WERI-Rb-1 (cell line): ENCODE measurements around the gene TNFRSF12A.
A peak's percentile ranks its signal among the peaks of the same experiment; 100 is the strongest.
"Not testable (repeated sequence)": the region's sequence is repeated elsewhere in the genome, so short reads cannot be mapped to it uniquely, and the experiment has no call there.

Experiments
- DNase-seq: peaks from one replicate; pipeline ENCODE4 v3.0.0-alpha.2; 2020
- H3K27ac ChIP-seq: fragments of 250-450 bp; sonication (Bioruptor Pico); 2 replicates; pipeline ENCODE4 v1.5.1; 2020; ENCODE audit warnings: mild to moderate bottlenecking, moderate library complexity
- H3K27me3 ChIP-seq: fragments of 250-450 bp; sonication (Bioruptor Pico); 2 replicates; pipeline ENCODE4 v1.5.1; 2021; ENCODE audit warnings: mild to moderate bottlenecking, low read depth, moderate library complexity; ENCODE audit not compliant: insufficient read depth, severe bottlenecking
- H3K36me3 ChIP-seq: fragments of 250-450 bp; sonication (Bioruptor Pico); 2 replicates; pipeline ENCODE4 v1.5.1; 2020; ENCODE audit warnings: mild to moderate bottlenecking, moderate library complexity
- H3K4me3 ChIP-seq: 2 replicates; pipeline ENCODE4 v1.5.1; 2011; ENCODE audit warnings: low read depth, mild to moderate bottlenecking, control low read depth, low read length
- H3K9me3 ChIP-seq: fragments of 250-450 bp; sonication (Bioruptor Pico); 2 replicates; pipeline ENCODE4 v1.5.1; 2021; ENCODE audit warnings: mild to moderate bottlenecking, moderate library complexity; ENCODE audit not compliant: severe bottlenecking
- TF ChIP-seq, protein P1 (sequence below): IDR thresholded peaks from 2 replicates; pipeline ENCODE4 v1.5.1; 2011; ENCODE audit warnings: low read depth, mild to moderate bottlenecking, control low read depth, inconsistent platforms, low read length

Gene TNFRSF12A

DNA sequence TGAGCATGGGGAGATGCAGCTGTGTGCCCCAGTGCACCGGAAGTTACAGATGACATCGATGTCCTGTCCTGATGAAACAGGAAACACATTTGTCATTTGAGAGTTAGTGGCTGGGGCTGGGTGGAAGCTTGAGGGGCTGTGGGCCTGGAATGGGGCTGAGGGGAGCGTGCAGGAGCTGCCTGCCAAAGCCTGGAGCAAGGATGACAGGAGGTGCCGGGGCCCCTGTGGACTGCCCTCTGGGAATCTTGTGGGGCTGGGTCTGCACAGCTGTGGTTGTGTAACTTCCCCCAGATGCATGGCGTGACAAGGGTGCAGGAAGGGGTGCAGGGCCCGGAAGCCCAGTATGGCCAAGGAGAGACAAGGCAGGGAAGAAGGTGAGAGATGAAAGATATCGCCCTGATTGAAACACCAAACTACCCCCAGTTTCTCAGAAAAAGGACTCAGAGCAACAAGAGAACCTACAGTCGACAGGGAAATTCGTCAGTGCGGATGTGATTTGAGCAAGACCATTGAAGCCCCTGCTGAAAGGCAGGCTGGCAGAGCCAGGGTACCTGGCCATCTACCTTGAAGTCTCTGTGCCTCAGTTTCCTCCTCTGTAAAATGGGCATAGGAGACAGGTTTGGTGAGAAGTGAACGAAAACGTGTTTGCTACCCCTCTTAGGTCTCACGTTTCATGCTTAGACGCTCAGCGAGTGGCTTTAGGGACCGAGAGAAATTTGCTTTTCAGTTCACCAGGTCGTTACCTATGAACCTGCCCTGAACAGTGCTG lies 35.0 kb downstream of the TNFRSF12A start:
- TF ChIP-seq, protein P1, sequence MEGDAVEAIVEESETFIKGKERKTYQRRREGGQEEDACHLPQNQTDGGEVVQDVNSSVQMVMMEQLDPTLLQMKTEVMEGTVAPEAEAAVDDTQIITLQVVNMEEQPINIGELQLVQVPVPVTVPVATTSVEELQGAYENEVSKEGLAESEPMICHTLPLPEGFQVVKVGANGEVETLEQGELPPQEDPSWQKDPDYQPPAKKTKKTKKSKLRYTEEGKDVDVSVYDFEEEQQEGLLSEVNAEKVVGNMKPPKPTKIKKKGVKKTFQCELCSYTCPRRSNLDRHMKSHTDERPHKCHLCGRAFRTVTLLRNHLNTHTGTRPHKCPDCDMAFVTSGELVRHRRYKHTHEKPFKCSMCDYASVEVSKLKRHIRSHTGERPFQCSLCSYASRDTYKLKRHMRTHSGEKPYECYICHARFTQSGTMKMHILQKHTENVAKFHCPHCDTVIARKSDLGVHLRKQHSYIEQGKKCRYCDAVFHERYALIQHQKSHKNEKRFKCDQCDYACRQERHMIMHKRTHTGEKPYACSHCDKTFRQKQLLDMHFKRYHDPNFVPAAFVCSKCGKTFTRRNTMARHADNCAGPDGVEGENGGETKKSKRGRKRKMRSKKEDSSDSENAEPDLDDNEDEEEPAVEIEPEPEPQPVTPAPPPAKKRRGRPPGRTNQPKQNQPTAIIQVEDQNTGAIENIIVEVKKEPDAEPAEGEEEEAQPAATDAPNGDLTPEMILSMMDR = no peak

DNA sequence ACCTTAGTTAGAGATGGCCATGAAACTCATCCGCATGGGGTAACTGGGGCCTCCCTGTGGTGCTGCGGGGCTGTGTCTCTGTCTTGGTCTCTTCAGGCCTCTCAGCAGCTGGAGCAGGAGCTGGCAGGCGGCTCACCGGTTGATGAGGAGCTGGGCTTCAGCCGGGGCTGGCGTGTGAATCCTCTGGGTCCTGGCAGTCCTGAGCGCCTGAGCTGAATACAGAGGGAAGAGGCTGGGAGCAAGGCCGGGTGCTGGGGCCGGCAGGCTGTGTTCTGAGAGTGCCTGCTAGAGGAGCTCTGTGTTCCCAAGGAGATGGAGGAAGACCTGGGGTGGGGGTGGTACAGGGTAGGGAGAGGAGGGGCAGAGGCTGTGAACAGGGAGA lies 35.6 kb downstream of the TNFRSF12A start:
- H3K9me3 ChIP-seq, DNase-seq, H3K27ac ChIP-seq, H3K27me3 ChIP-seq, H3K4me3 ChIP-seq, H3K36me3 ChIP-seq: not testable (repeated sequence)

More for the DNA sequence above, 35.0 kb downstream of the TNFRSF12A start:
- Histone ChIP-seq H3K27me3 (no peaks in the 10 kb centered on the region), H3K9me3 (no peaks in the 10 kb centered on the region), H3K4me3 (no peak overlapping the region), H3K27ac (no peak overlapping the region), H3K36me3 (no peaks in the 10 kb centered on the region)
- no peak for DNase-seq

DNA sequence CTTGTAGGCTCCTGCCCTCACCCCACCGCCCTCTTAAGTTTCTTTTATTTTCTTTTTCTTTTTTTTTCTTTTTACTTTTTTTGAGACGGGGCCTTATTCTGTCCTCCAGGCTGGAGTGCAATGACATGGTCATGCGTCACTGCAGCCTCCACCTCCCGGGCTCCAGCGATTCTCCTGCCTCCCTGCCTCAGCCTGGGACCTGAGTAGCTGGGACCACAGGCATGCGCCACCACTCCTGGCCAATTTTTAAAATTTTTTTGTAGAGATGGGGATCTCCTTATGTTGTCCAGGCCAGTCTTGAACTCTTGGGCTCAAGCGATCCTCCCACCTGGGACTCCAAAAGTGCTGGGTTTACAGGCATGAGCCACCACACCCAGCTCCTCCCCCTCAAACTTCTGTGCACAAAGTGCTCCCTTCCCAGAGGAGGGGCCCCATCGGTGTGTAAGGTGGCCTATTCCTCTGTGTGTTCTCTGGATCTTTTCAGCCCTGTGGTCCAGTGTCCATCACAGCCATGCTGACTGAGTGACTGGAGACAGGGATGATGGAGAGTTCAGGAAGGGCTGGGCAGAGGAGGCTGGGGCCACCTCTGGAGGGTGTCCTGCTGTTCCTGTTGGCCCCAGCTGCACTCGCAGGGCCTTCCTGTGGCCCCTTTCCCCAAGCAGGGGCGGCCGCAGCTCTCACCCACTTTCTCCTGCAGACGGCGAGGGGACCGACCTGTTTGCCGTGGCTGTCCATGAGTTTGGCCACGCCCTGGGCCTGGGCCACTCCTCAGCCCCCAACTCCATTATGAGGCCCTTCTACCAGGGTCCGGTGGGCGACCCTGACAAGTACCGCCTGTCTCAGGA lies 36.4 kb downstream of the TNFRSF12A start:
- Histone ChIP-seq H3K9me3 (no peaks in the 10 kb centered on the region), H3K36me3 (no peaks in the 10 kb centered on the region), H3K27me3 (no peaks in the 10 kb centered on the region), H3K27ac (no peak overlapping the region), H3K4me3 (no peak overlapping the region)
- DNase-seq = no peak
- TF ChIP-seq, protein P1 = no peak

DNA sequence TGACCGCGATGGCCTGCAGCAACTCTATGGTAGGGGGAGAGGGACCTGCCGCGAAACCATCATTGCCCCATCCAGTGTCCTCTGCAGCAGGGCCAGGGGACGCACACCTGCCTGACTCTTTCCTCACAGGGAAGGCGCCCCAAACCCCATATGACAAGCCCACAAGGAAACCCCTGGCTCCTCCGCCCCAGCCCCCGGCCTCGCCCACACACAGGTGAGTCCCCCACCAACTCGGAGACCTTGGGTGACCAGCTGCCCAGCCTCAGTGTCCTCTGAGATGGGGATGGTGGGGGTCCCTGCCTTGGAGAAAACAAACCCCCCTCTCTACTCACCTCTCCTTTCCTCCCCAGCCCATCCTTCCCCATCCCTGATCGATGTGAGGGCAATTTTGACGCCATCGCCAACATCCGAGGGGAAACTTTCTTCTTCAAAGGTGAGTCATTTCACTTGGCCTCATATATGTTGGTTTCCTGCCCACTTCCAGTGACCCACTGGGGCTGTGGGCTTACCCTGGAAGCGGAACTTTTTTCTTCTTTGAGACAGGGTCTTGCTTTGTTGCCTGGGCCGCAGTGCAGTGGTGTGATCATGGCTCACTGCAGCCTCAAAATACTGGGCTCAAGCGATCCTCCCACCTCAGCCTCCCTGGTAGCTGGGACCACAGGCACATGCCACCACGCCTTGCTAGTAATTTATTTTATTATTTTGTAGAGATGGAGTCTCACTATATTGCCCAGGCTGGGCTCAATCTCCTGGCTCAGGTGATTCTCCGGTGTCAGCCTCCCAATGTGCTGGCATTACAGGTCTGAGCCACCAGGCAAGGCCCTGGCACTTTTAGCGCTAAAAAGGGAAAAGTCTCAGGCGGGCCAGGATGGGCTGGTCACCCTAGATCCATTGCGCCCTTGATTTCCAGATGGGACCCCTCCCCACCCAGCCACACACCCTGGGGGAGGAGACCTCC lies 37.3 kb downstream of the TNFRSF12A start:
- H3K4me3 ChIP-seq = no peak overlapping the region
- H3K9me3 ChIP-seq = no peaks in the 10 kb centered on the region
- TF ChIP-seq, protein P1 = no peak
- H3K27ac ChIP-seq = no peak overlapping the region
- H3K27me3 ChIP-seq = no peaks in the 10 kb centered on the region
- H3K36me3 ChIP-seq = no peaks in the 10 kb centered on the region
- no peak for DNase-seq

DNA sequence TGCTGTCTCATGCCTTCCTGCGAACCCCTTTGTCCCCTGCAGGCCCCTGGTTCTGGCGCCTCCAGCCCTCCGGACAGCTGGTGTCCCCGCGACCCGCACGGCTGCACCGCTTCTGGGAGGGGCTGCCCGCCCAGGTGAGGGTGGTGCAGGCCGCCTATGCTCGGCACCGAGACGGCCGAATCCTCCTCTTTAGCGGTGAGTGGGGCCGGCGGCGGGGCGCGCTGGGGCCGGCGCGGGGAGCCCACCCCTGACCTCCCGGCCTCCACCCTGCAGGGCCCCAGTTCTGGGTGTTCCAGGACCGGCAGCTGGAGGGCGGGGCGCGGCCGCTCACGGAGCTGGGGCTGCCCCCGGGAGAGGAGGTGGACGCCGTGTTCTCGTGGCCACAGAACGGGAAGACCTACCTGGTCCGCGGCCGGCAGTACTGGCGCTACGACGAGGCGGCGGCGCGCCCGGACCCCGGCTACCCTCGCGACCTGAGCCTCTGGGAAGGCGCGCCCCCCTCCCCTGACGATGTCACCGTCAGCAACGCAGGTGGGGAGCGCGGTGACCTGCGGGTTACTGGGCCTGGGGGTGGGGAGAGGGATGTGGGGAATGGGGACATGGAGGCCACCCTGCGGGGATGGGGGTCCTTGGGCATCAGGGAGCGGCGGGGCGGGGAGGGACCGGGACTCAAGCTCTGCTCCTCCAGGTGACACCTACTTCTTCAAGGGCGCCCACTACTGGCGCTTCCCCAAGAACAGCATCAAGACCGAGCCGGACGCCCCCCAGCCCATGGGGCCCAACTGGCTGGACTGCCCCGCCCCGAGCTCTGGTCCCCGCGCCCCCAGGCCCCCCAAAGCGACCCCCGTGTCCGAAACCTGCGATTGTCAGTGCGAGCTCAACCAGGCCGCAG lies 38.2 kb downstream of the TNFRSF12A start:
- Histone ChIP-seq H3K27me3 (no peaks in the 10 kb centered on the region), H3K9me3 (no peaks in the 10 kb centered on the region), H3K36me3 (no peaks in the 10 kb centered on the region), H3K27ac (peak overlapping the region; percentile 83), H3K4me3 (peak overlapping the region; percentile 80)
- TF ChIP-seq, protein P1 = peak; percentile 46; the same call in 1 of the 2 replicates
- peak; percentile 70 for DNase-seq
